Prostate gland (tissue), 2 donors: ENCODE measurements around the gene HTD2.

Experiments used
- POLR2A ChIP-seq: fragments of 450-650 bp; IDR thresholded peaks from one replicate; pipeline ENCODE4 v1.6.1; 2016; ENCODE audit warnings: antibody characterized with exemption, mild to moderate bottlenecking
- TF ChIP-seq, protein P1 (sequence below), 4 experiments: fragments of 200-600 bp in 2 of 4; fragments of 450-650 bp in 2 of 4; sonication (generic) in 2 of 4; IDR thresholded peaks; 1 replicate in 3 of 4; 2 replicates in 1 of 4; pipeline ENCODE4 v1.5.1; 2016 to 2019; ENCODE audit warnings: antibody characterized with exemption in 4 of 4, mild to moderate bottlenecking in 2 of 4, moderate library complexity in 2 of 4

DNA sequence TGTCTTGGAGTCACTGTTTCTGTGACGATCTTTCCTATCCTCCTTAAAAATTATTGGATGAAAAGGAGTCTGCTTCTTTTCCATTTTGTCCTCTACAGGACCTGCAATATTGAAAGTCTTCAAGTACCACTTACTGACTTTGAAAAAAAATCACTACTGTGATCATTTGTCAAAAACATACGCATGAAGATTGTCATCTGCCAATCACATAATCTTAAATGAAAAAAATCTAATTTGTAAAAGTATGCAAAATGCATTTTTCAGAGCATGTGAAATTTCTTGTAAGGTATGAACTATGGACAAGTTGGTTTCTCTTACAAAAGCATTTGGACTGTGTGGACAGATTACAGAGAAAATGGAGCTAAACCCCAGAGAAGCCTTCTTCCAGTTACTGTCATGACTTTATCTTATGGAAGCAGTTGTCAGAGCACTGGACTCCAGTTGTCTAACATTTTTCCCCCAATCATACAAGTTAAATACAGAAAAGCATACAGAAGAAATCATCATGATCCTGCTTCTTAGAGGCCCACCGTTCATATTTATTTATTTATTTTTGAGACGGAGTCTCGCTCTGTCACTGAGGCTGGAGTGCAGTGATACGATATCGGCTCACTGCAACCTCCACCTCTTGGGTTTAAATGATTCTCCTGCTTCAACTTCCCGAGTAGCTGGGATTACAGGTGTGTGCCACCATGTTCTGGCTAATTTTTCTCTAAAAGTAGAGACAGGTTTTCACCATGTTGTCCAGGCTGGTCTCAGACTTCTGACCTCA lies 23.0 kb downstream of the HTD2 start:
- no peak for TF ChIP-seq POLR2A
- TF ChIP-seq, protein P1, sequence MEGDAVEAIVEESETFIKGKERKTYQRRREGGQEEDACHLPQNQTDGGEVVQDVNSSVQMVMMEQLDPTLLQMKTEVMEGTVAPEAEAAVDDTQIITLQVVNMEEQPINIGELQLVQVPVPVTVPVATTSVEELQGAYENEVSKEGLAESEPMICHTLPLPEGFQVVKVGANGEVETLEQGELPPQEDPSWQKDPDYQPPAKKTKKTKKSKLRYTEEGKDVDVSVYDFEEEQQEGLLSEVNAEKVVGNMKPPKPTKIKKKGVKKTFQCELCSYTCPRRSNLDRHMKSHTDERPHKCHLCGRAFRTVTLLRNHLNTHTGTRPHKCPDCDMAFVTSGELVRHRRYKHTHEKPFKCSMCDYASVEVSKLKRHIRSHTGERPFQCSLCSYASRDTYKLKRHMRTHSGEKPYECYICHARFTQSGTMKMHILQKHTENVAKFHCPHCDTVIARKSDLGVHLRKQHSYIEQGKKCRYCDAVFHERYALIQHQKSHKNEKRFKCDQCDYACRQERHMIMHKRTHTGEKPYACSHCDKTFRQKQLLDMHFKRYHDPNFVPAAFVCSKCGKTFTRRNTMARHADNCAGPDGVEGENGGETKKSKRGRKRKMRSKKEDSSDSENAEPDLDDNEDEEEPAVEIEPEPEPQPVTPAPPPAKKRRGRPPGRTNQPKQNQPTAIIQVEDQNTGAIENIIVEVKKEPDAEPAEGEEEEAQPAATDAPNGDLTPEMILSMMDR (IDR thresholded peaks at IDR 0.05): no peak
